Stomach (tissue), 9 donors: ENCODE measurements around the gene DNAJC6. TPM values are rescaled to one million over a fixed set of nuclear protein-coding genes. Genes with fewer than 3 reads are reported as not detected.

Experiments
- DNase-seq, 2 donors: peaks; one replicate each; pipeline versions ENCODE4 v3.0.0 to v3.0.0-alpha.2; 2013 to 2019
- H3K27ac ChIP-seq, 5 donors: fragments of 200-600 bp in 4 of 5; sonication (generic) in 4 of 5; one replicate each; pipeline ENCODE4 v1.5.1; 2013 to 2019; ENCODE audit warnings: mild to moderate bottlenecking in 1 of 5, moderate library complexity in 1 of 5
- H3K27me3 ChIP-seq, 3 donors: fragments of 200-600 bp; sonication (generic); one replicate each; pipeline ENCODE4 v1.5.1; 2017 to 2019; ENCODE audit warnings: mixed run types in 1 of 3
- H3K36me3 ChIP-seq, 4 donors: fragments of 200-600 bp; sonication (generic); 1 replicate in 3 of 4; 2 replicates in 1 of 4; pipeline ENCODE4 v1.5.1; 2016 to 2019
- H3K4me1 ChIP-seq, 4 donors: fragments of 200-600 bp; sonication (generic); one replicate each; pipeline ENCODE4 v1.5.1; 2016 to 2019
- H3K4me3 ChIP-seq, 4 donors: fragments of 200-600 bp; sonication (generic) in 3 of 4; one replicate each; pipeline ENCODE4 v1.5.1; 2016 to 2019; ENCODE audit warnings: mild to moderate bottlenecking in 1 of 4
- H3K9me3 ChIP-seq, 4 donors: fragments of 200-600 bp; sonication (generic); one replicate each; pipeline ENCODE4 v1.5.1; 2016 to 2019
- CTCF ChIP-seq, 7 experiments: fragments of 450-650 bp in 4 of 7; fragments of 200-600 bp in 3 of 7; sonication (generic) in 3 of 7; IDR thresholded peaks; one replicate each; pipeline ENCODE4 v1.5.1; 2016 to 2019; ENCODE audit warnings: antibody characterized with exemption in 7 of 7, control low read depth in 2 of 7, mild to moderate bottlenecking in 1 of 7
- EP300 ChIP-seq: sonication (generic); formaldehyde crosslinking; IDR thresholded peaks from one replicate; pipeline ENCODE4 v1.6.1; 2017; ENCODE audit warnings: antibody characterized with exemption
- POLR2A ChIP-seq, 4 donors: fragments of 450-650 bp; IDR thresholded peaks; one replicate each; pipeline ENCODE4 v1.6.1; 2016; ENCODE audit warnings: antibody characterized with exemption in 4 of 4, control low read depth in 2 of 4, mild to moderate bottlenecking in 1 of 4, moderate library complexity in 1 of 4
- POLR2AphosphoS5 ChIP-seq, 3 donors: sonication (generic); formaldehyde crosslinking; IDR thresholded peaks; one replicate each; pipeline ENCODE4 v1.6.1; 2016; ENCODE audit warnings: antibody characterized with exemption in 3 of 3
- WGBS, 5 donors: extraction: QIAGEN DNeasy Blood & Tissue Kit in 3 of 5; methylation state at CpG; one replicate each; pipeline versions ENCODE4 v1.1.5 to v1.1.7; 2013 to 2018; 5-methylcytosine and 5-hydroxymethylcytosine counted together
- intact Hi-C: fragments of 100-400 bp; cut with DNase I; formaldehyde crosslinking; loops from one replicate; pipeline ENCODE4 v1.15.1; 2023; ENCODE audit warnings: low total_unique reads
- polyA plus RNA-seq, 3 donors: library from polyadenylated mRNA; stranded (reverse); fragments of 200-250 nt; gene quantifications; one replicate each; pipeline ENCODE4 v1.2.3, GENCODE V29; 2013
- total RNA-seq, 5 donors: library from RNA; depleted of rRNA; stranded (reverse); fragments of >200 nt; gene quantifications; one replicate each; pipeline versions ENCODE4 v1.1.0 to v1.2.3, GENCODE V29; 2014 to 2016
- donor health status: healthy with polysubstance abuse.
- donor health status: Bipolar disorder and iron deficiency.
- donor health status: healthy.

The DNAJC6 gene
- total and polyA plus RNA-seq, 8 donors = under 0.01 to 7.5 (median 0.68) TPM; not detected in 1

GRCh38 chr1:65277605-65278347 lies 31.6 kb upstream of the DNAJC6 start:
- Histone ChIP-seq H3K4me1 (no peaks in the 10 kb centered on the region), H3K36me3 (no peaks in the 10 kb centered on the region), H3K4me3 (no peak overlapping the region), H3K27ac (no peak overlapping the region), H3K27me3 (no peaks in the 10 kb centered on the region), H3K9me3 (no peaks in the 10 kb centered on the region)
- TF ChIP-seq POLR2A (IDR thresholded peaks at IDR 0.05) (no peak), CTCF (IDR thresholded peaks at IDR 0.05) (no peak), POLR2AphosphoS5 (IDR thresholded peaks at IDR 0.05) (no peak), EP300 (no peak)
- DNase-seq = no peak
- intact Hi-C loops = no loop called here
- WGBS, 5 donors = 51 to 63% (median 53%) methylated on average over 10 of the region's 10 CpGs

GRCh38 chr1:65278376-65279069 lies 30.8 kb upstream of the DNAJC6 start:
- 52 to 75% (median 71%) methylated on average over 5 of the region's 5 CpGs for WGBS, 5 donors
- TF ChIP-seq CTCF (IDR thresholded peaks at IDR 0.05) = no peak
- TF ChIP-seq POLR2AphosphoS5 (IDR thresholded peaks at IDR 0.05) = no peak
- no peak for TF ChIP-seq POLR2A (IDR thresholded peaks at IDR 0.05)
- no peak for TF ChIP-seq EP300

GRCh38 chr1:65279070-65279779 lies 30.1 kb upstream of the DNAJC6 start:
- H3K36me3 ChIP-seq = no peaks in the 10 kb centered on the region
- intact Hi-C loops = no loop called here
- no peak overlapping the region for H3K27ac ChIP-seq
- no peak overlapping the region for H3K4me3 ChIP-seq
- peak in 1 of 2 donors; percentile 33 for DNase-seq
- TF ChIP-seq EP300 = no peak
- TF ChIP-seq CTCF (IDR thresholded peaks at IDR 0.05) = no peak
- no peak for TF ChIP-seq POLR2A (IDR thresholded peaks at IDR 0.05)
- no peak for TF ChIP-seq POLR2AphosphoS5 (IDR thresholded peaks at IDR 0.05)
- no peaks in the 10 kb centered on the region for H3K4me1 ChIP-seq
- H3K9me3 ChIP-seq = no peaks in the 10 kb centered on the region
- 57 to 73% (median 67%) methylated on average over 5 of the region's 5 CpGs for WGBS, 5 donors
- H3K27me3 ChIP-seq = no peaks in the 10 kb centered on the region

More at GRCh38 chr1:65278376-65279069, 30.8 kb upstream of the DNAJC6 start:
- Histone ChIP-seq H3K36me3 (no peaks in the 10 kb centered on the region), H3K27me3 (no peaks in the 10 kb centered on the region), H3K4me1 (no peaks in the 10 kb centered on the region), H3K4me3 (no peak overlapping the region), H3K27ac (no peak overlapping the region), H3K9me3 (no peaks in the 10 kb centered on the region)
- intact Hi-C loops = no loop called here
- DNase-seq = no peak

GRCh38 chr1:65281846-65282245 lies 27.5 kb upstream of the DNAJC6 start:
- DNase-seq = no peak
- Histone ChIP-seq H3K4me3 (no peak overlapping the region), H3K27ac (no peak overlapping the region), H3K9me3 (no peaks in the 10 kb centered on the region), H3K4me1 (no peaks in the 10 kb centered on the region), H3K27me3 (no peaks in the 10 kb centered on the region), H3K36me3 (no peaks in the 10 kb centered on the region)
- no peak for TF ChIP-seq CTCF (IDR thresholded peaks at IDR 0.05)
- no peak for TF ChIP-seq POLR2A (IDR thresholded peaks at IDR 0.05)
- intact Hi-C loops = no loop called here
- WGBS, 5 donors = 87 to 94% (median 88%) methylated on average over 6 of the region's 6 CpGs
